Germinal center (tissue), 1 donor: ENCODE results near the gene PSMG3.

Experiments
- DNase-seq: peaks from one replicate; pipeline ENCODE4 v3.0.0; 2012; ENCODE audit warnings: mixed read lengths, low spot score

The PSMG3 gene

DNA sequence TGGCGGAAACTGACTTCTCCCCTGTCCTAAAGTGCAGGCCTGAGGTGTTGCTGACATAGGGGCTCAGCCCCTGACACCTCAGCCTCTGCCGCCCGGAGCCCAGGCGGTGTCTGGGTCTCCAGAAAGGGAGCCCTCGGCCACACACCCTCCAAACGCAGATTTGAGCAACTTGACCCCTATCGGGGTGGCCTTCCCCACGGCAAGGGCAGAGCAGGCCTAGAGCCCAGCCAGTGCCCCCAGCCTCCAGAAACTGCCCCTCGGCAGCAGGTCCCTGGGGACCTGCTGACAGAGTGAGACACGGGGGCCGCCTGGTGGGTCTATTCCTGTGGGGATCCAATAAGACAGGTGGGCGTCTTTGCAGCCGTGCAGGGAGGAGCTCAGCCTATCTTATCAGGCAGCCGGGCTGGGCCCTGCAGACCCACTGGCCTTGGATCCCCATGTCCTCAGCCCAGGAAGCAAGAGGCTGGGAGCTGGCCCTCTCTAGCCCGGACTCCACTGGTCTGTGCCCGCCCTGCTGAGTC lies 24.9 kb downstream of the PSMG3 start:
- no peak for DNase-seq

DNA sequence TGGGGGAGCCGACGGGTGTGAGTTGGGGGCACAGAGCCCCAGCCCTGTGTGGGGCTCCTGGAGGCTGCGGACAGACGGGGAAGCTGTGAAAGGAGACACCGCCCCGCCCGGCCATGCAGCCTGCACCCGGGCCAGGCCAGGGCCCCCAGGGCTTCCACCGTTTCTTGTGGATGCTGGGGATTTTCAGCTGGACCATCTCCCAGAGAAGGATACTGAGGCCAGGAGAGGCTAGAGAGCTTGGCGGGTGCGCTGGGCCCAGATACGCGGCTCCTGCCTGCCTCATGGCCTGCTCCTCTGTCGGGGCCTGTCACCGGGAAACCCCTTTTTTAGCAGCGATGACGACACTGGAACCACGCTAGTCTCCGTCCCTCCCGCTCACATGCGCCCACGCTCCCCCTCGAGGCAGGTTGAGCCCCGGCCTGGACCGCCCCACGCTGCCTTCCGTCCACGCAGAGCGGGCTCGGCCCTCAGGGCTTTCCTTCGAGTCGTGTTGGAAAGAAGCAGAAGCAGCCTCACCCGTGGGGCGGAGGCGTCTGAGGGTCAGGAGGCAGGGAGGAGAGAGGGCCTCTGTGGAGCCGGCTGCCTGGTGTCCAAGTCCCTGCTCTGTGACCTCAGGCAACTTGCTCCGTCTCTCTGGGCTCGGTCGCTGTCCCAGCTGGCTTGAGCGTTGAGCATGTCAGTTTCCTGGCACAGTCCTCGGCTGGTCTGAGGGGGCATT lies 25.5 kb downstream of the PSMG3 start:
- DNase-seq, result no peak

DNA sequence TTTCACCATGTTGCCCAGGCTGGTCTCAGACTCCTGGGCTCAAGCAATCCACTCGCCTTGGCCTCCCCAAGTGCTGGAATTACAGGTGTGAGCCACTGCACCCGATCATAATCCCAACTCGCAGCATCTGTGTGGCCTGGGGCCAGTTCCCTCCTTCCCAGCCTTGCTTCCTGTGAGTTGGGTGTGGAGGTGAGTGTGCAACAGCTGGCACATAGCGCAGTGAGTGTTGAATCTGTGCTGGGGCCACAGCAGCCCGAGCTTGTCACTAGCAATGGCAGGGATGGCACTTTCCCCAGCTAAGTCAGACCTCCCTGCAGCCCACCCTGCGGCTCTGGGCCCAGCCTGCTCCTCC lies 26.0 kb downstream of the PSMG3 start:
- DNase-seq, result no peak

DNA sequence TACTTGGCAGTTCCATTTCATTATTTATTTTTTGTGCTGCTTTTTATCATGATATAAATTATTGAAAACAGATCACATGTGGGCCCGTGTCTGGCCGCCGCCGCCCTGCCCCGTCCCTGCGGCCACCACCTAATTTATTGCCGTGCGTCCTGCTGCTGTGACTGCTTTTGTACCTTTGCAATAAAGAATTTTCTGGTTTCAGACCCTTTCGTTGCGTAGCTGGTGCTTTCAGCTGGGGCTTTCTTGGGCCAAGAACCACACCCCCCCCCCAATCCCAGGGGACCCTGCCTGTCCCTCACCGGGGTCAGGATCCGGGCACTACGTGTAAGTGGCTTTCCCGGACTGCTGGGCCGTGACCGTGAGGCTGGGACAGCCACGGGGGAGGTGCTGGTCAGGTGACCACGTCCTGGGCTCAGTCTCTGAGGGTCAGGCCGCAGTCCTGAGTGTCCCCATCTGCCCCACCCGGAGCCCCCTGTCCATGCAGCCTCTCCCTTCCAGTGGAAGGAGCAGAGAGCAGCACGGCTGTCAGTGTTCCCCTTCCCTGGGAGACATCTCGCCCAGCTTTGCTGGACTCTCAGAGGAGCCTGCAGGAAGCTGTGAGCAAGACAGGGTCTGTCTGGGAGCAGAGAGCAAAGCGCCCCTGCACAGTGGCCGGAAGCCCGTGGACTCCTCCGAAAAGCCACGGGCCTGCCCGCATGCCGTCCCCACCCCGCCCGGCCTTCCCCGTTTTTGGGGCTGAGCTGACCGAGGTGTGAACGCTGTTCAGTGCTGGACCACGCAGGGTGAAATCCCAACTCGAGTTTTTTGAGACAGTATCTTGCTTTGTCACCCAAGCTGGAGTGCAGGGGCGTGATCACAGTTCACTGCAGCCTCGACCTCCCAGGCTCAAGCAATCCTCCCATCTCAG lies 26.7 kb downstream of the PSMG3 start:
- DNase-seq, result no peak

DNA sequence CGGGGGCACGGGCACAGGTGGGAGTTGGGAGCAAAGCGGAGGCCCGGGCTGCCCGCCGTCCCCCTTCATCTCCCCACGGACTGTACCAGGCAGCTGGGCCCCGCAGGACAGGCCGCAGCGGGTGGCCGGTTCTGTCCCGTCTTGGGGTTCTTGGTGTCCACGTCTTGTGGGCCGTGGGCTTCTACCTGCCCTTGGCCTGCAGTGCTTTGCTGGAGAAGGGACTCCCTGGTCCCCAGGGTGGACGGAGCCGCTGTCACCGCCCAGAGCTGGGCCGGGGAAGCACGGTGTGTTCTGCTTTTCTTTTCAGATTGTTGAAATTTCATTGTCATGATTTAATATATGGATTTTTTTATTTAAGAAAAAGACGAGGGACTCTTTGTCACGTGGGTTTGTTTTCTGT lies 27.5 kb downstream of the PSMG3 start:
- DNase-seq, result no peak

DNA sequence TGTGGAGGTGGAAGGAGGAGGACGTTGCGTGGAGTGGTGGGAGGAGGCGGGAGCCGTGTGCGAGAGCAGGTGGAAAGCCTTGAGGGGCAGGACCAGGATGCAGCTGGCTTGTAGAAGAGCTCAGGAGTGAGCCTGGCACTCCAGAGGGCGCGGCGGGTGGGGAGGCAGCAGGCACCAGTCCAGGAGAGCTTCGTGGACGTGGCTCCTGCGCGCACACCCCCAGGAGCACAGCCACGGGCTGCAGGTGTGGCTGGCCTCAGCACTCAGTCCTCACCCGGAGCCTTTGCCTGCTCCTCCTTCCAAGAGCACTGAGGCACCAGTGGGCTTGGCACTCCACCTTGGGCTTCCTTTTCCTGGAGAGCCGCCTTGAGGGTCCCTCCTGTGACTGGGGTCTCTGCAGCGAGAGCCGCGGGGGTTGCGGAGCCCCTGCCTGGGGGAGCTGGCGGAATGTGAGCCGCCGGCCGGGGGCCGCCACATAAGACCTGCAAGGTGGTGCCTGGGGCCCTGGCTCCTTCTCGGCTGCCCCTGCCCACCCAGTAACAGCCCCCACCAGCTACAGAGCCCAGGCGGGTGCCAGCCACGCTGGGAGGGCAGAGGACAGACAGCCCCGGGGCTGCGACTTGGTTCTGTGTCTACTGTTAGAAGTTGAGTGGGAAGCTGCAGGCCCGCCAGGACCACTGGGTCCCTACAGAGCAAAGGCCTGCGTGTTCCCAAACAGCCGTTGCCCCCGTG lies 28.2 kb downstream of the PSMG3 start:
- DNase-seq, result no peak

DNA sequence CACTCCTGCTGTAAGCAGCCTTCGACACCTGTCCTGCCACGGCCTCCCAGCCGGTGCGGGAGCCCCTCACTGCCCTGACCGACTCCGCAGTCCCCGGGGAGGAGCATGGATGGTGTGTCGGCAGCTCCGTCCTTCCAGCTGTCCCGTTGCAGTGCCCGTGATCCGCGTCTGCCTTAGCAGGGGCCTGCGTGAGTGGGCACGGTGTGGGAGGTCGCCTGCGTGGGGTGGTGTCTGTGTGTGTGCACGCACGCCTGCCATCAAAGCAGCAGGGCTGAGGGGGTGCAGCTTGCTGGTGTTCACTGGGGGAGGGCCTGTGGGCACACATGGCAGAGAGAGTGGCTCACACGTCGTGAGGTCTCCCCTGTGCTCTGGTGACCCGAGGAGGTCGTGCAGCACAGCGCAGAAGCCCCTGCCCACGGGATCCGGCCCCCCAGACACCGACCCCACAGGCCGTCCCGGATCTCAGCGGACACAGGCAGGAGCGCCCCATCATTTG lies 29.0 kb downstream of the PSMG3 start:
- no peak for DNase-seq

DNA sequence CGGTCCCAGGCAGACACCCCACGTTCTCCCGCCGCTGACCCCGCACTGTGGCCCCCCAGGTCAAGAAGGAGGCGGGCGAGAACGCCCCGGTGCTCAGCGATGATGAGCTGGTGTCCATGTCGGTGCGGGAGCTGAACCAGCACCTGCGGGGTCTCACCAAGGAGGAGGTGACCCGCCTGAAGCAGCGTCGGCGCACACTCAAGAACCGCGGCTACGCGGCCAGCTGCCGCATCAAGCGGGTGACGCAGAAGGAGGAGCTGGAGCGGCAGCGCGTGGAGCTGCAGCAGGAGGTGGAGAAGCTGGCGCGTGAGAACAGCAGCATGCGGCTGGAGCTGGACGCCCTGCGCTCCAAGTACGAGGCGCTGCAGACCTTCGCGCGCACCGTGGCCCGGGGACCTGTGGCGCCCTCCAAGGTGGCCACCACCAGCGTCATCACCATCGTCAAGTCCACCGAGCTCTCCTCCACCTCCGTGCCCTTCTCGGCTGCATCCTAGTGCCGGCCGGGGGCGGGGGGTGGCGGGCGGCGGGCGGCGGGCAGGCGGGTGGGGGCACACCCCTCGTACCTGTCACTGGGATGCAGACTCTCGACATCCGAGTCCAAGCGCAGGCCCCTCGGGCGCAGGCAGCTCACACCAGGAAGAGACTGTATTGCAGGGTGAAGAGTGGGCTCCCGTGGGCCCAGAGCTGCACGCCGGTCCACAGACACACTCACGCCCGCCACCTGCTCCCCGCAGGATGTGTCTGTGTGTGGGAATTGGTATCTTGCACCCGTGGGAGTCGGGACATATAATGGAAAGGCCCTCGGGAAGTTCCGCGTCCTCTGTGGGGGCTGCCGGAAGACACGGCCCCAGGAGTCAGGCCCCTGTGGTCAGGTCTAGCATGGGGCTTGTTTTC lies 29.7 kb downstream of the PSMG3 start:
- DNase-seq, result no peak

DNA sequence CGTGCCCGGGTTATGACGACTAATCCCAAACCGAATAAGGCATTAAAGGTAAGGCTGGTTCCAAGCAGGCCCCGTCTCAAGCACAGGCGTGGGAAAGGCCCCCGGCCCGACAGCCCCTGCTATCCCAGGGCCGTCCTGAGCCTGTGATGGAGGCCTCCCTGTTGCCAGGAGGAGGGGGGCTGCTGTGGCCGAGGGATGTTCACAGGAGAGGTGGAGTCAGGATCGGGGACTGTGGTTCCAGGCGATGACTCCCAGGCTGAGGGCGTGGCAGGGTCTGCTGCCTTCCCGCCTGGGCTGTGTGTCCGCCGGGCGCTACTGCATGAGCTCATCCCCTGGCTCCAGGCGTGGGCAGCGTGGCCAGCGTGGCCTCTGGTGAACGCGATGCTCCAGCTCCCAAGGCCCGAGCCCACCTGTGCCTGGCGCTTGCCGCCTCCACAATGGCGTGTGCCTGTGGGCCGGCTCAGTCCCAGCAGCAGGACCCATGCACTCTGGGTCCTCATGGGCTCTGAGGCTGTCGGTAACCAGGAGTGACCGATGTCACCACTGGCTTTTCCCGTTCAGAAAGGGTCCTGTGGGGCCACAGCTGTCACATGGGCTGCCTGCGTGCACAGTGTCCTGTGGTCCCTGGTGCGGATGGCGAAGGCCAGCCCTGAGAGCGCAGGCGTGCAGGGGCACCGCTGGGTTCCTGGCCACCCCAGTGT lies 30.5 kb downstream of the PSMG3 start:
- DNase-seq, result no peak

DNA sequence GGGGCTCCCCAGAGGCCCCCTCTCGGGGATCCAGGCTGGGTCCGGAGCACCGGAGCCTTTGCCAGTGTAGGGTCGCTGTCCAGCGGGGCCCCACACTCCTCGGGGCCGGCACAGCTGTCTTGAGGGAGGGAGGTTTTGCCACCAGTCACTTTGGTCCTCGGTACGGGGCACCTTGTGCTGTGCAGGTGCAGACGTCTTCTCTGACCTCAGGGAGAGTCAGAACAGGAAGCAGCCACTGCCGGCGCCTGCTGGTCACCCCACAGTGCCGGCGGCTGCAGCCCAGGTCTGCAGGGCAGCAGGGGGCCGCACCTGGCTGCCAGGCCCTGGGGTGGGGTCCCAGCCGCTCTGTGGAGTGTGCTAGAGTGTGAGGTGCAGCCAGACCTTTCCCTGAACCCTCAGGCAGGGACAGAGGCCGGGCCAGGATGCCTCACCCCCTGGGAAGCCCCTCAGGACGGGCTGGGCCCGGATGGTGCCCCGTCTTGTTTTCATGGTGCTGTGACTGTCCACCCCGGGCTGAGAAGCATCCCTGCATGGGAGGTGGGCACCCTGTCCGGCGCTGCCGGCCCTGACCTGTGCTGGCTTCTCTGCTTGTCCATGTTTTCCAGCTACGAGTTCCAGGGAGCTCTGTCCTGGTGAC lies 31.2 kb downstream of the PSMG3 start:
- DNase-seq, result no peak

DNA sequence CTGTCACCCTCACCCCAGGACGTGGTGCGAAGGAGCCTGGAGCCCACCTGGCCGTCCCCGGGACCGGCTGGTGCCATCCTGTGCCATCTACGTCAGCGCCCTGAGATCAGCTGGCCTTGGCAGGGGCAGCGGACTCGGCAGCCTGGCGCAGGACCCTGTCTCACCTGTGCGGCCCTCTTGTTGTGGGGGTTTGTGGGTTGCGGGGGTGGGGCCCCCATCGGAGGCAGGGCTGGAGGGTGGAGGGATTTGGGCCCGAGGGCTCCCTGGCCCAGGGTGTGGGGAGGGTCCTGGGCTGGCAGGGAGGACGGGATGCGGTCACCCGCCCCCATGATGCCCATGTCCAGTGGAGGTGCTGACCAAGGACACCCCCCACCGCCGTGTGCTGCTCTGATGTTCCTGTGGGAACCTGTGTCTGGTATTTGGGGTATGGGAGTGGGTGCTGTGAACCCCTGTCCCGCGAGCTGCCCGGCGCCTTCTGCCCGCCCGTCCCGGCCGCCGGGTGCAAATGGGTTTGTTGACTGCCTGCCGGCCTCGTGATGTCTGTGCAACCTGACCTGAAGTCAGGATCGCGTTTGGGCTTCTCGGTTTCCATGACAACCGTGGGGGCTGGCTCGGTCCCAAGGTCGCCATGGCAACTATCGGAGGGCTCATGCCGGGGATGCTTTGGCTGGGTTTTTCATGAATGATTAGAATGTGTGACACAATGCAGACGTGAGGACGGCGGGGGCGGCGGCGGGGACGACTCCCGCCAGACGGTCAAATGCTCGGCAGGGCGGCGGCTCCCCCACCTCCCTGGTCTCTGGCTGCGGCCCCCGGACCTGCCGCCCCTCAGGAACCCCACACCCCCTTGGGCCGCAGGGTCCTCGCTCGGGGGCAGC lies 32.1 kb downstream of the PSMG3 start:
- DNase-seq, result no peak

DNA sequence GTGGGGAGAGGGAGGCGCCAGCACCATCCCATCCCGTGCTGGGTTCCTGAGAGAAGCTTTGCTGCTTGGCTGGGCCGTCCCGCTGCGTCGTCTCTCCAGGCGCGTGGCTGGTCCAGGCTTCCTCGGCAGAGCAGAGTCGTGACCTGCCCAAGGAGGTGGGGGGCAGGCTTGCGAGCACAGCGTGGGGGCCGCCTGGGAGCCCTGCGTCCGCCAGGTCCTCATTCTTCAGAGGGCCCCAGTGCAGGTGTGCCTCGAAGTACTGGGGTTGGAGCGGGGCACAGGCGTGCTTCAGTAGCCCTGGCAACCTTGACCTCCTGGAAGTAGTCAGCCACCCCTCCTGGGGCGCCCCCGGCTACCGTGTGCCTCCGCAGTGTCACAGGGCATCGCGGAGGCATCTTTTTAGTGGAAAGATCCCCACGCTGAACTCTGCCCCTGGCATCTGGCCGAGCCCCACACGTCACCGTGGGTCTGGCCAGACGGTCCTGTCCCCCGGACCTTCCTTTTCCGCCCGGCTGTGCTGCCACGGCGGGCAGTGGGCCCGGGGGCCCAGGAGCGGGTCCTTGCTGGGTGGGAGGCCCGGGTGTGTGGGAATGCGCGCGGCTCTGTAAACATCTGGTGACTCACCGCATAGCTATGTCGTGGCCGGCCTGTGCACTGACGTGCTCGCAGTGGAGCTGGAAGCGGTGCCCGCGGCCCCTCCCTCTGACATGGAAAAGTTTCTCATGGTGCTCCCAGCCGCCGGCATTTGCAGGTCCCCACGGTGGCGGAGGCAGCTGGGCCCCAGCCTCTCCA lies 32.9 kb downstream of the PSMG3 start:
- no peak for DNase-seq

DNA sequence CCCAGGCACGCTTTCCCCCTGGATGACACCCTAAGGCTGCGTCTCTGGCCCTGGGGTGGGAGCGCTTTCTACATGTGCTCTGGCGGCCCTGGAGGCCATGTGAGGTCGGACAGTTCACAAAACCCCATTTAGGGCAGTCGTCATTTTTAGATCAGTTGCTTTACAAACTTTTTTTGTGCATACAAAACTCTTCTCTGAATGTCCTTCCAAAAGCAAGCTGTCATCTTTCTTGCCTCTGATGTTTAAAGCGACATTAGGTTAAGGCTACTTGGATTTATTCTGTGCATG lies 33.4 kb downstream of the PSMG3 start:
- DNase-seq, result no peak

DNA sequence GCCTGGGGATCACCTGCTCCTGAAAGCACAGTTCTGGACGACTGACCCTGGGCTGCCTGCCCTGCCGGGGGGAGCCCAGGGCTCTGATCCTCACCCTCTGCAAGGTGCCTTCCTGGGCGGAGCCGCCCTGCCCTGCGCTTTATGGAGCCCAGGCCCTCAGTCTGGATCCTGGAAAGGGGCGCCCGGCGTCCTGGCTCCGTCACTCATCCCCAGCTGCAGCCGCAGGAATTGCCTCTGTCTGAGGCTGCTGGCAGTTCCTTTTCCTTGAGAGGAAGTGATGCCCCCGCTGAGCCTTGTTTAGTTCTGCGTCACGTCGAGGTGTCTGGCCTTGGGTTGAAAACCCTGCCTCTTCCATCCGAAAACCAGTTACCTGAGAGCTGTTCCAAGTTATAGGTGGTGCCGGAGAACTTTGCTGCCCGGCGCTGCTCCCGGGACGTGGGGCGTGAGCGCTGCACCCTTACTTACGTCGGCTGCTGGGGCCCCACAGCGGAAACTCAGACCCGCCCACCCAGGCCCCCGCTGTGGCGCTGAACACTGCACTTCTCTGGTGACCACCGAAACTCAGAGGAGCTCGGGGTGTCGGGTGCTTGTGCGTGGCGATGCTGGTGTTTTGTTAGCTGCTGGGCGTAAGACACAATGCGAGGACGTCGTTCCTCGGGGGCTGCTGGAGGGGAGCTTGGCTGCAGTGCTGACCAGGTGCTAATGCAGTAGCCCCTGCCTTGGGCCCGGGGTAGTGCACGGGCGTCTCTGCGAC lies 34.0 kb downstream of the PSMG3 start:
- no peak for DNase-seq

DNA sequence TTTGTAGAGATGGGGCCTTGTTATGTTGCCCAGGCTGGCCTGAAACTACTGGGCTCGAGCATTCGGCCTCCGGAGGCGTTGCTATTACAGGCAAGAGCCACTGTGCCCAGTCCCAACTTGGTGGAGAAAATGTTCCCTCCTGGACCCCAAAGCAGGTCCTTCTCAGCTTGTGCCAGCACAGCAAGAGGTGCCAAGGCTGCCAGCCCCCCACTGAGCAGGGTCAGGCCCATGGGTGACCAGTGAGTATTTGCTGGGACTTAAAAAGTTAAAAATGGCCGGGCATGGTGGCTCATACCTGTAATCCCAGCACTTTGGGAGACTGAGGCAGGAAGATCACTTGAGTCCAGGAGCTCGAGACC lies 34.8 kb downstream of the PSMG3 start:
- DNase-seq, result no peak

DNA sequence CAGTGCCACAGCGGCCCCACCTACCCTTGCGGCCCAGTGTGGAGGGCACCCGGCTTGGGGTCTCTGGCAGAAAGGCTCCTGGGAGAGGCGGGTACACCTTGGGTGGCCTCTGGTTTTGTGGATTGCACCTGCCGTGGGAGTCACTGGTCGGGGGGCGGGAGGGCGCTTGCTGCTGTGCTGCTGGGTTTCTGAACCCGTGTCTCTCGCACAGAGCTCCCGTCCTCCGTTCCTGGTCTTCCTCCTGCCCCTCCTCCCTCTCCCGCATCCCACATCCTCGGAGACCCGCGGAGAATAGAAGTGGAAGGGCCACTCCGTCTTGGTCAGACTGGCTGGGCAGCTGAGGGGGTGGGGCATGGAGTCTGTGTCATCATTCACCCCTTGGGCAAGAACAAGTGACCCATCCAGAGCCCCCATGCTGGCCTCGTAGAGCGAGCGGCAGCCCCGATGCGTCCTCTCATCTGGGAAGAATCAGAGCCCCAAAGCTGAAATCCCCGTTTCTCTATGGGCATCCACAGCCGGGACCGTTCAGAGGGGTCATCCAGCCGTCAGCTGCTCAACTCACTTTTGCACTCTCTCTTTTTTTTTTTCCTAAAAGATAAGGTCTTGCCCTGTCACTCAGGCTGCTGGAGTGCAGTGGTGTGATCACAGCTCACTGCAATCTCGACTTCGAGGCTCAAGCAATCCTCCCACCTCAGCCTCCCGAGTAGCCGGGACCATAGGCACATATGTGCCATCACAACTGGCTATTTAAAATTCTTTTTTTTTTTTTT lies 35.3 kb downstream of the PSMG3 start:
- DNase-seq, result no peak
